Glomerular endothelial cell (primary cell): Measurements from ENCODE around the gene NXPE2. TPM values are rescaled to one million over a fixed set of nuclear protein-coding genes. Genes with fewer than 3 reads are reported as not detected.

Experiments used
- DNase-seq: peaks from one replicate; pipeline ENCODE4 v3.0.0-alpha.2; 2011; ENCODE audit warnings: low read depth, low spot score; ENCODE audit errors: extremely low read depth
- total RNA-seq: library from RNA; depleted of rRNA; stranded (reverse); fragments of >200 nt; gene quantifications from 2 replicates; pipeline ENCODE4 v1.2.3, GENCODE V29; 2015

NXPE2 gene
- total RNA-seq, 1 donor from 2014 or later, result not detected

GRCh38 chr11:114738954-114739353 is 60.6 kb downstream of the NXPE2 start:
- DNase-seq, result peak; percentile 12

- no peak for DNase-seq
Observed at GRCh38 chr11:114745150-114745671, 66.9 kb downstream of the NXPE2 start.

- no peak for DNase-seq
Observed at GRCh38 chr11:114746013-114746412, 67.7 kb downstream of the NXPE2 start.

Other genes with a start within 250 kb of the NXPE2 start
- gene REXO2, start 239.1 kb upstream of the NXPE2 start, total RNA-seq, result 137 and 198 TPM in 2 replicates
- not detected in 2 replicates for gene NXPE1, start 118.6 kb upstream of the NXPE2 start, total RNA-seq
- gene NXPE4, start 82.7 kb upstream of the NXPE2 start, total RNA-seq, result not detected in 2 replicates